Activated CD8-positive, alpha-beta memory T cell treated with anti-CD3 and anti-CD28 coated beads for 24 hours (primary cell): Measurements from ENCODE around the gene TRPV5.

Source experiments
- DNase-seq: peaks from one replicate; pipeline ENCODE4 v3.0.0-alpha.2; 2020

Gene TRPV5

DNA sequence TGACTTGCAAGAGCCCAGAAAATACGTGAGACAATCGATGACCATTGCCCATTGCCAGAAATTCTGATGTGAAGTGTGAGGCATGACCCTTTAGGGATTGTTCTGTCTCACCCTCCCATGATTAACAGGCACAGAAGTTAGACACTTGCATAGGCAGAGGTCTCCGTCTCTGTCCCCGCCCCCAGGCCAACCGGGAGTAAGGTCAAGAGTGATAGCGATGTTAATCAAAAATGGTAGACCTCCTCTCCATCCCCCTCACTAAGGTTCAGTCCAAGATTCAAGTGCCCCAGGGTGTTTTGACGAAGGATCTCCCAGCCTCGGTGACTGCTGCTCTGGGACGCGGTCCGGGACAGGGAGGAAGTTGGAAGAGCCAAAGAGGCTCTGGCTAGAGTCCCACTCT, 25.3 kb downstream of the TRPV5 start:
- DNase-seq: no peak

DNA sequence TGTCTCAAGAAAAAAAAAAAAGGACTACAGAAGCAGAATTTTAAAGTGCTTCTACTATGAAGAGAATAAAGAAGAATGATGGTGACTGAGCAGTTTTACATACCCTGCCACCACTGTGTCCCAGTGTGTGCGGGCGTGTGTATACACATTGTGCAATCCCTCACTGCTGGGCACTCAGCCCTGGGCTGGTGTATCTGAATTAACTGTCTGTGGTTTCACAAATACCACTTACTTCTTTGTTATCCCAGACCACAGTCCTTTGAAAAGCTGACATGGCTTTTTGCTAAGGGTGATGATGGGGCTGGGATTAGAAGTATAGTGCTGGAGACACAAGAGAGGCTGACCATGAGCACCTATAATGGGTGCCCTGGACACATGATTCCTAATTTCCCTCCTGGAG, 26.9 kb downstream of the TRPV5 start:
- no peak for DNase-seq

DNA sequence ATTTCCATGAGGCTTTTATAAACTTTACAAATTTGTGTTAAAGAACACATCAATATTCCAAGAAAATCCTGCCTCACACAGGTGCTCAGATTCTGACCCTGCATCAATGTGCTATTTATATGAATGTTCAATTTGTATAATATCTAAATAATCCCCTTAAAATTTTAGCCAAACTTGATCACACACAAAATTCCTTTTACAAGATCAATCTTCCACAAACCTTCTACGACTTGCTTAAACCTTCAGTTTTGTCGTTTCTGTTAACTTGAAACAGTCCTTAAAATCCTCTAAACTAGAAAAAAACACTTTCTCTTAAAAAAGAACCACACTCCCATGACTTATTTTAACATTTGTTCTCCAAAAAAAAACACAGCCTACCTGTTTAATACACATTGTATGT, 27.8 kb downstream of the TRPV5 start:
- no peak for DNase-seq

- no peak for DNase-seq
Observed at GRCh38 chr7:142904128-142904527, 29.4 kb downstream of the TRPV5 start.

DNA sequence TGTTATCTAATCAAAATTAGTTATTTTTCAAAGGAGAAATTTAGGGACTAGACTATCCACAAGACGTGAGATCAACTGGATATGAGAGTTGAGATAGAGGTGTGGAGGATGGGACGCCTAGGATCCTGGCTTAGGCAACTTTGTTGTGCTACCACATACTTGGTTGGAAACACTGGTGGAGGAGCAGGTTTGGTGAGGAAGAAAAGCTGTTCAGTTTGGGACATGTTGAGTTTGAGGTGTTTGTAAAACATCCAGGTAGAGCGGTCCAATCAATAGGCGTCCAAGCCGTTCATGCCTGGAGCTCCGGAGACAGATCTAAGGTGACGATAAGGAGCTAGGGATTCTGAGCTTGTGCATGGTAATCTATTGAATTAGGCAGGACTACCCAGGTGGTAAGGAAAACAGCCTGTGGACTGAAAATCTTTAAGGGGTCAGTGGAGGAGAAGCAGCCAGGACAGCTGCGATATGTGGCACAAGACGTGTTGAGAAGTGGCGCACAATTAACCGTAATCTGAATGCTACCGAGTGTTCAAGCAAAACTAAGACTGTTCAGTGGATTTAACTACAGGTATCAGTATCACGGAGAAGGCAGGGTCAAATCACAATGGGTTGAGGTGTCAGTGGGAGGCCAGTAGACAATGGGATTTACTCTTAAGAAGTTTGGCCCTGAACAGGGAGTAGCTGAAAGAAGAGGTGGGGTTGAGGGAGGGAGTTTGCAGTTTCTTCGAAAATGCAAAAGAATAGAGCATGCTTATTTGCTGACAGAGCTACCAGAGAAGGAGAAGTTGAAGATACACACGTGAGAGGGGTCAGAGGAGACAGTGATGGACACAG, 31.9 kb downstream of the TRPV5 start:
- DNase-seq: no peak

DNA sequence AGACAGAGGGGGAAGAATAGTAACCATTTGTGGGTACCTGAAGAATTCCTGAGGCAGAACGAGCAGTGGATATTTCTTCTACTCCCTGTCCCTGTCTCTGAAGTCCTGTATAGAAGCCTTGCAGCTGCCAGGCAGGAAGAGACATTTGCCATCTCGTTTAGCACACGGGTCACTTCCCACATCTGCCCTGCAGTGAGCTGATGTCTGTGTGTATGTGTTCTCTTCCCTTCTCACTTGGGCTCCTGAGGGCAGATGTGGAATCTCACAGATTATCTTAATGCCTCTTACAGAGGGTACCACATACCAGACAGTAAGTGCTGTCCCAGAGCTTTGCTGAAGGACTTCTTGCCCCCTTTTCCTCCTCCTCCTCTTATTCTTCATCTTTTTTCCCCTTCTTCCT, 33.9 kb downstream of the TRPV5 start:
- DNase-seq: no peak

- peak; percentile 24 for DNase-seq
Observed at GRCh38 chr7:142898377-142899170, 35.0 kb downstream of the TRPV5 start.

GRCh38 chr7:142897691-142898090, 35.9 kb downstream of the TRPV5 start:
- peak; percentile 11 for DNase-seq

DNA sequence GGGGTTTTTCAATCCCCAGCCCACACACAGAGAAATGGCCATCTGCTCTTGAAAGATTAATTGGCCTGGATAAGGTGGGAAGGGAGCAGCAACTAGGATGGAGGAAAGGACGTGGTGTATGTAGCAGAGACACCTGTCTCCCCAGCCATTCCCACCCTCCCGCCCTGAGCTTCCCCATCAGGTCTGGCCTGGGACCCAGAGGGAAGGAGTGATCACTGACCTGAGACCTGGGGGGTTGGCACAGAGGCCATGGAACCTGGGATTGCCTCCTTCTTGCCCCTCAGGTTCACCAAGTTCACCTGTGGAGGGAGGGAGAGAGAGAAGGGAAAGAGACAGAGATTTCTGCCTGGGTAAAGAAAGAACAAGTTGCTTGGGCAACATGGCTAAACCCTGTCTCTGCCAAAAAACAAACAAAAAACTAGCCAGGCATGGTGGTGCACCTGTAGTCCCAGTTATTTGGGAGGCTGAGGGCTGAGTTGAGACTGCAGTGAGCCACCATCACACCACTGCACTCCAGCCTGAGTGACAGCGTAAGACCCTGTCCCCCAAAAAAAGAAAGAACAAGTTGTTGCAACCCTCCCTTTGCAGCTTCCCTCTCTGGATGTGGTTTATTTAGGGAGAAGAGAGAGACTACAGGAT, 36.7 kb downstream of the TRPV5 start:
- peak; percentile 13 for DNase-seq

- peak; percentile 19 for DNase-seq
Observed at GRCh38 chr7:142896151-142896550, 37.4 kb downstream of the TRPV5 start.

DNA sequence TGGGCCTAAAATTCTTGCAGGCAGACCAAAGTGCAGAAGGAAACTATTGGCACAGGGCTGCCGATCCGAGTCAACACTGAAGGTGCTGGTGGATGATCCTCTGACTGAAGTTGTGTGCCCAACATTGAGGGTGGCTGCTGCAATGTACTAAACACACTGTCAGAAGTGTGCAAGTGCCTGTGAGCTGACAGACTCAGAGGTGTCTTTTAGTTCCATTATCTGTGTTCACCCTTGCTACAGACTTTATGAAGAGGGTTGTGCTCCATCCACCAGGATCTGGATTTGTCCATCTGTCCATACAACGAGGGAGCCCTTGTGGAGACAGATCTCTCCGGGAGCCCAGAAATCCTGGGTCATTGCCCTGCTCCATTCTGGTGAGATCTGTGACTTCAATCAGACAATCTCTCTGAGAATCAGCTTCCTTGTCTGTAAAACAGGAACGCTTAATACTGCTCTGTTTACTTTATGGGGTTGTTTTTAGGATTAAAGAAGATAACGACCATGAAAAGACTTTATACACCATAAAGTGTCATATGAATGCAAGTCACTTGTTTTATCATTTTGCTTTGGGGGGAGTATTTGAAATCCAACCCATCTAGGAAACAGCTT, 38.5 kb downstream of the TRPV5 start:
- DNase-seq: no peak

- DNase-seq: peak; percentile 32
Observed at GRCh38 chr7:142894112-142894984, 39.2 kb downstream of the TRPV5 start.

DNA sequence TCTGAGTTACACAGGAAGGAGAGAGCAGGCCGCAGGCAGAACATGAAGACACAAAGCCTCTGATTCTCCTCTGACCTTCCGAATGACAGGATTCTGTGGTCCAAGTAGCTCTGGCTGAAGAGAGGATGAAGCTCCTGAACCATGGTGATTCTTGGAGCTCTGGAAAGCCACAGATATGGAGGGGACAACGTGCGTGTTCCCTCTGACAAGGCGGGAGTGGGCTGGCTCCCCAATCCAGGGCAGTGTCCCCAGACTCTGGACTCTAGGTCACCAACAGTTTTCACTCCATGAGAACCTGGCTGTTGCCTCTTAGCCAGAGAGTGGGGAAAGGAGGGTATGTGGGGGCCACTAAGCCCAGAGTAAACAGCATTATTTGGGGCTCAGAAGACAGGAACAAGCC, 40.6 kb downstream of the TRPV5 start:
- DNase-seq: no peak

- peak; percentile 24 for DNase-seq
Observed at GRCh38 chr7:142891490-142892082, 42.0 kb downstream of the TRPV5 start.

GRCh38 chr7:142890874-142891485, 42.6 kb downstream of the TRPV5 start:
- DNase-seq: peak; percentile 7

- DNase-seq: no peak
Observed at GRCh38 chr7:142889816-142890215, 43.7 kb downstream of the TRPV5 start.

DNA sequence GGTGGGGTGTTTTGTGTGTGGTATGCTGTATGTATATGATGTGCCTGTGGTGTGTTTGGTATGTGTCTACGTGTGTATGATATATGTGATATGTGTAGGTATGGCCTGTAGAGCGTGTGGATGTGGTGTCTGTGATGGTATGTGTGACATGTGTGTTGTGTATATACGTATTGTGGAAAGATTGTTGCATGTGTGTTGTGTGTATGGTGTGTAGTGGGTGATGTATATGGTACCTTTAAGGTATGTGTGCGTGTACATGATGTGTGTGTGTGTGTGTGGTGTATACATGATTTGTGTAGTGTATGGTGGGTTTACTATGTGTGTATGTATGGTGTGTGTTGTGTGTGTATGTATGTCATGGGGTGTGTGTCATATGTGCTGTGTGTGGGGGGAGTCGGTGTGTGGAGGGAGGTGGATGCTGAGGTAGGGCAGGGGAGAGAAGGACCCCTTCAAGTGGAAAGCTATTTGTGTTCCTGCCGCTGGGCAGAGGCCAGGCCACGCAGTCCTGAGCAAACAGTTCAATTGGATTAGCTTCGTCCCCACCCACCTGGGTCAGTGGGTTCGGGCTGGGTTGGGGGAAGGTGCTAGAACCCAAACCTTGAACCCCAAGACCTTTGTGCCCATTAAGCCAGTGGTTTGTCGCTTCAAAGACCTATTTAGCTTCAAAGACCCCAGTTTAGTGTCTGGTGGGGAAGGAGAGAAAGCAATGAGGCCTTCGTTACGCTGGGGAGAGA, 46.1 kb downstream of the TRPV5 start:
- DNase-seq: no peak

- no peak for DNase-seq
Observed at GRCh38 chr7:142886866-142887265, 46.7 kb downstream of the TRPV5 start.

GRCh38 chr7:142885311-142886230, 48.0 kb downstream of the TRPV5 start, which contains the start of gene TRPV6:
Gene TRPV6, minus strand, starts transcription at chr7:142885745.
- DNase-seq: no peak
